GM21423 (cell line): Measurements from ENCODE around the gene TRIM33.

Experiments
- ATAC-seq: cut with Tn5 transposase; IDR thresholded peaks from one replicate; pipeline ENCODE4 v1.9.1; 2021; ENCODE audit warnings: mild to moderate bottlenecking, moderate library complexity; ENCODE audit not compliant: unreplicated experiment

The TRIM33 gene

DNA sequence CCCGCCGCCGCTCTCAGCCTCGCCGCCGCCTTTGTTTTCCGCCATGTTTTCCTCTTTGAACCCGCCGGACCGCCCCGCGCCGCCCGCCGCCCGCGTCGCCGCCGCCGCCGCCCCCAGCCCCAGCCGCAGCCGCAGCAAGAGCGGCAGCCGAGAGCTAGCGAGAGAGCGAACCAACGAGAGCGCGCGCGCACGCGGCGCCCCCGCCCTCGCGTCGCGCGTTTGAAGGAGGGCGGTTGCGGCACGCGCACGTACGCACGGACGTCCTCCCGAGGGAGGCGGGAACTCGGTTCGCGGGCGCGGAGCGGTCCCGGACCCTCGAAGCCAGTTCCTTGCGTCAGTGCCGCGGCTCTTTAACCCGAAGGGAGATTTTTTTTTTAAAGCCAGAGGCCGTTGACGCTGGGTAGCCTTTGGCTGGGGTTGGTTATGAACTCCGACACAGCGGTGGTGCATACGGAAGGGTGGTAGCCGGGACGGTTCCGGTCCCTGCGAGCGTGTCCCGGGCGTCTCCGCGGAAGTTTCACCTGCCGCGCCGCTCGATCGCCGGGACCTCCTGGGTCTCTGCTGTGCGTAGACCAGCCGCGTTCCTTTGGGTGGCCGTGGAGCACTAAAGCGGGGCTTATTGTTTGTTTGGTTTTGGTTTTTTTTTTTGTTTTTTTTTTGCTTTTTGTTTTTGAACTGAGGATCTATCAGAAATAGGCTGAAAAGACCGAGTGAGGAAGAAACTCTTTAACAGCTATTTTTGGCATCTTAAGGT, at the start of gene TRIM33:
Gene TRIM33 (minus strand): TSS at position 172 of the 754 bp plus-strand sequence. CDS start 127 bp downstream, at position 45.
- ATAC-seq, result peak; percentile 70

DNA sequence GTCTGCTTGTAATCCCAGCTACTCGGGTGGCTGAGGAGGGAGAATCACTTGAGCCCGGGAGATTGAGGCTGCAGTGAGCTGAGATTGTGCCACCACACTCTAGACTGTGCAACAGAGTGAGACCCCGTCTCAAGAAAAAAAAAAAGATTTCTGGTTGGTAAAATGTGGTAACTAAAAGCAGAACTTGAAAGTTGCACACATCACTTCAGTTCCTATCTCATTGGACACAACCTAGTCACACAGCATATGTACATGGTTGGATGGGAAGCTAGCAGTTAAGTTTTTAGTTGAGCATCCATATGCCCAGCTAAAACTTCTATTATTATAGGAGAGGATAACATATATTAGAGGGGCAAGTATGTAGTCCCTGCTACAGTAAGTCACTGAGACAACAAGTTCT, 48.4 kb upstream of the TRIM33 start:
- peak; percentile 61 for ATAC-seq

DNA sequence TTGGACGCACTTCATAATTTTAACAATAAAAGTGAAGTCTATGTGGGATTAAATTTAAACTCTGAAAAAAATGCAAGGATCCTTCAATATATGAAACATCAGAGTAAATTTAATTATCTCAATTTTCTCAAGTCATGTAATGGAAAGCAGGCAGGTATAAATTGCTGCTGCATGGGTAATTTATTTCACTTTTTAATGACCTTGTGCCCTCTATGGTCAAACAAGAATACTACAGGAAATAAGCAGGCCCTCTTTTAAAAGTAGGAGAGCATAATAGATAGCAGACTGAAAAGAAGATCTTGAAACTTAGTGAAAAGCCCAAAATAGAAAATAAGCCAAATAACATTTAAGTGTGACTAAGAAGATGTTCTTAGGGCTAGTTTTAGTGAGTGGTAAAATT, 47.5 kb upstream of the TRIM33 start:
- no peak for ATAC-seq

DNA sequence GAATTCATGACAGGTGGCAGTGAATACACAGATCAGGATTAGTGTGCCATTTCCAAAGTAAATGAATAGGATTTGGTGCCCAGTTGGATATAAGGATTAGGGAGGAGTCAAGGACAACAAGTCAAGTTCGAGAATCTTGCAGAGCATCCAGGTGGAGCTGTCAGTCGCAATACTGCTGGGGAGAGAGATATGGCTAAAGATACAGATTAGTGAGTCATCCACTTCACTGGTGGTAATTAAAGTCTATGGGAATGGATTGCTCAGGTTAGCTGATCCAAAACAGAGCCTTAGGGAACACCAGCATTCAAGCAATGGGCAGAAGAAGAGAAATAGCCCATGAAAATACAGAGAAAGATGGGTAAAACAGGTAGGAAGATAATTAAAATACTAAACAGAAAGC, 43.6 kb upstream of the TRIM33 start:
- ATAC-seq, result no peak

DNA sequence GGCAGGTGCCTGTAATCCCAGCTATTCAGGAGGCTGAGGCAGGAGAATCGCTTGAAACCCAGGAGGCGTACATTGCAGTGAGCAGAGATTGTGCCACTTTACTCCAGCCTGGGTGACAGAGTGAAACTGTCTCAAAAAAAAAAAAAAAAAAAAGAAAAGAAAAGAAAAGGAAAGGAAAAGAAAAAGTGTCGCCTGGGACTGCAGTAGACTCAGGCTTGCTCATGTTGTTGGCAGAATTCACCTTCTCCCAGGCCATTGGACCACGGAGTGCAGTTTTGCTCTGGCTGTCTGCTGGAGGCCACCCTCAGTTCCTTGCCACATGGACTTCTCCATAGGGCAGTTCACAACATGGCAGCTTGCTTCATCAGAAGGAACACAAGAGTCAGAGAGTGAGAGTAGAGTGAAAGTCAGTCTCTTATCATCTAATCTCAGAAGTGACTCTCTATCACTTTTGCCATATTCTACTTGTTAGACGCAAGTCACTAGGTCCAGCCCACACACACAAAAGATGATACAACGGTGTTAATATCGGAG, 41.2 kb upstream of the TRIM33 start:
- ATAC-seq, result no peak

DNA sequence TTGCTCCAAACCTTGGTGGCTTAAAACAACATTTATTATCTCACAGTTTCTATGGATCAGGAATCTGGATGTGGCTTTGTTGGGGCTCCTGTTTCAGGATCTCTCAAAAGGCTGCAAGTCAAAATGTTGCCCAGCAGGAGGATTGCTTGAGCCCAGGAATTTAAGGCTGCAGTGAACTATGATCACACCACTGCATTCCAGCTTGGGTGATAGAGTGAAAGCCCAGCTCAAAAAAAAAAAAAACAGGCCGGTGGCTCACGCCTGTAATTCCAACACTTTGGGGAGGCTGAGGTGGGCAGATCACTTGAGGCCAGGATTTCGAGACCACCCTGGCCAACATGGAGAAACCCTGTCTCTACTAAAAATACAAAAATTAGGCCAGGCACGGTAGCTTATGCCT, 40.4 kb upstream of the TRIM33 start:
- ATAC-seq, result no peak

DNA sequence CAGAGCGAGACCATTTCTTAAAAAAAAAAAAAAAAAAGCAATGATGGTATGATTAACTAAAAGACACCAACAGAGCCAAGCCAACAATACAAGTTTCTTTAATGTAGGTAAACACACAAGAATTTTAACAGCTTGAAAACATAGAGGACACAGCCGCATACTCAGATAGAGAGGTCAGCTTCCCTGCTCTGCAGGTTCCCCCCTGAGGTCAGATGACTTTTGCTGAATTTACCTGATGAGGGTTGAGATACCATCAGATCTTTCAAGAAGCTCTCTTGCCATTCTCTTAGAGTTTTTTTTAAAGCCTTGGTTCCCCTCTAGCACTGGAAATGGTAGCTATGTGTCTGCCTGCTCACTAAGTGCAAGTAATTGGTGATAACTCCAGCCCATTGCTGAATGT, 39.3 kb upstream of the TRIM33 start:
- no peak for ATAC-seq

DNA sequence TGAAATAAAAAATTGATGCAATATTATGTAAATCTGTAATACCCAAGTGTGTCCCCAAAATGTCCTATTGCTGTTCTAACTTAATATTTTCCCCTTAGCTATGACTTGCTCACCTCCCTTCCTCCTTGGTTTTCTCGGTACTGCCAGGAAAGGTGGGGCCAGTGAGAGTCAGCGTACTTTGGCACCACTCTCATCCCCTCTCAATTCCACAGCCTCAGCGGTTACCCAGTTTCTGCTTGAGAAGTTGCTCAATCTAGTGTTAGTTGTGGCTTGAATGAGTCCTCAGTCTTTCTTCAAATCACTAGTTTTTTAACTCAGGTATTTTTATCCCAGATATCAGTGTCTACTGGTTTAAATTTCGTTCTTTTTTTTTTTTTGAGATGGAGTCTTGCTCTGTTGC, 38.1 kb upstream of the TRIM33 start:
- ATAC-seq, result no peak

DNA sequence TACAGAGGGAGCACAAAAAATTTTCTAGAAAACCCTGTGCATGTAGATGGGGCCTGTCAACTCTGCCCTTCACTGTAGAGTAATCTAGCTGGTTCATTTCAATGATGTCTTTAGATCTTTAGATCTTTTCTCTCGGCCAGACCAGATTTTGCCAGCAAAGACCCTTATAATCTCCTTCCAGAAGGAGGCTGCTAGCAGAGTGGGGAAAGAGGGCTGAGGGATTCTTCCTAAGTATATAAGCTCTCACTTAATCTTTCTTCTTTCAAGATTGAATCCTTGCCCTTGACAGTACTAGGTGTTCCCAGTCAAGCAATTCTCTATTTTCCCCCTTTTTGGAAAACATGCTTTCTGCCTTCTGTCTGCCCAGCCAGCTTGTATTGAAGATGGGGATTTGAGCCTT, 36.1 kb upstream of the TRIM33 start:
- ATAC-seq, result no peak

DNA sequence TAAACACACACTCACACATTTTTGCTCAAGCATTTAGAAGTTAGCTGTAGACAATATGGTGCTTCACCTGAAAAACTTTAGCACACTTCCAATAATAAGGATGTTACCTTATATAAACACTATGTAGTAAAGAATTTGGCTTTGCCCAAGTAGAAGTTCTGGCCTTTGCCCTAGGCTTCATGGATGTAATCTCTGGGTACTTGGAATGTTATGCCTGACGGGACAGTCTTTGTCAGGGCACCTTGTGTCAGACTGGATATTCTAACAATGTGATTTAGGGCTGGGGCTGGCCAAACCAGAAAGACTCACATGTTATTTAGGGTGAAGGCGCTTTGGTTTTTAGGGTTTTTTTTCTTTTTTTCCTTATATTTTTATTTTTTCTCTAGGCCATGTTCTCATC, 34.8 kb upstream of the TRIM33 start:
- no peak for ATAC-seq

DNA sequence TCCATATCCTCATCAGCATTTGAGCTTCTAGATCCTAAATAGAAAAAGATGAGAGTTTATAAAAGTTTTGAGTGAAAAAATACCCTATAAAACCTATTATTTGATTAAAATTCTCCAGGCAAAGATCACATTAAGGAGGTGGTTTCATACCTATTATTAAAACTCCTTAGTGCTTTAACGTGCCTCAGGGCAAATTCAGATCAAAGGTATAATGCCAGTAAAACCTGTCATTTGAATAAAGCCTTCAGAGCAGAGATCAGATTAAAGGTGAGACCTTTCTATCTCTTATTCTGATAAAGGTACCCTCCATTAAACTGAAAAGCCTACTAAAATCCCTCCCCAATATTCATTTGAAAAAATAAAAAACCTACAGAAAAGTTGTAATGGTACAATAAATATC, 34.3 kb upstream of the TRIM33 start:
- no peak for ATAC-seq

DNA sequence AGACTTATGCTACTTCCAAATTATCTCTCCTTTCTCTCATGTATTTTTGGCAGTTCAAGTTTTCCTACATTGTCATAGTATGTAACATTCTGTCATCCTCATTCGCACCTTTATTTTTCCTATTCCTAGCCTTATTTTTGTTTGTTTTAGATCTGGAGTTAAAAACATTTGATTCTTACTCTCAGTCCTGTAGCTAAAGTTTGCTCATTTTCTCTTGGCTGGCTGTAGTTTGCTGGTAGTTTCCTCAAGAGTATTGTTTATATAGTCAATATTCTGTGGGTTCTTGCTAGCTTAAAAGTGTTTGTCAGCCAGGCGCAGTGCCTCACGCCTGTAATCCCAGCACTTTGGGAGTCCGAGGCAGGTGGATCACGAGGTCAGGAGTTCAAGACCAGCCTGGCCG, 29.8 kb upstream of the TRIM33 start:
- no peak for ATAC-seq

DNA sequence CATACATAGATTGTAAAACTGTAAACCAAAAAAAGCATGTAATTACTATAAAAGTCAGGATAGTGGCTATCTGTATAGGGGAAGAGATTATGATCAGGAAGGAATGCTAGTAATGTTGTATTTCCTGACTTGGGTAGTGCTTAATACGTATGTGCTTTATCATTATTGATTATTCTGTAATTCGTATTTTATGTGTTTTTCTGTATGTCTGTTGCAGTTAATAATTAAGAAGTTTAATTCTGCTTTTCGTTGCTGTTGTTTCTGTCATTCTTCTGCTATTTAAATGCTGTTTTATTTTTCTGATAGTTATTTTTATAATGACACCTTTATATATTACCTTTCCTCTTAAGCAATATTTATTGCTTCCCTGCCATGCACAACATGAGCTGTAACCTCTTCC, 29.3 kb upstream of the TRIM33 start:
- ATAC-seq, result no peak

DNA sequence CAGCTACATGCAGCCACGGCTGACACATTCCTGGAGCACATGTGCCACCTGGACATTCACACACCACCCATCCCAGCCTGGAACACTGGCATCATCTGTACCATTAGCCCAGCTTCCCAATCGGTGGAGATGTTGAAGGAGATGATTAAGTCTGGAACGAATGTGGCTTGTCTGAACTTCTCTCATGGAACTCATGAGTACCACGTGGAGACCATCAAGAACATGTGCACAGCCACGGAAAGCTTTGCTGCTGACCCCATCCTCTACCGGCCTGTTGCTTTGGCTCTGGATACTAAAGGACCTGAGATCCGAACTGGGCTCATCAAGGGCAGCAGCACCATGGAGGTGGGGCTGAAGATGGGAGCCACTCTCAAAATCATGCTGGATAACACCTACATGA, 25.0 kb upstream of the TRIM33 start:
- ATAC-seq, result no peak

DNA sequence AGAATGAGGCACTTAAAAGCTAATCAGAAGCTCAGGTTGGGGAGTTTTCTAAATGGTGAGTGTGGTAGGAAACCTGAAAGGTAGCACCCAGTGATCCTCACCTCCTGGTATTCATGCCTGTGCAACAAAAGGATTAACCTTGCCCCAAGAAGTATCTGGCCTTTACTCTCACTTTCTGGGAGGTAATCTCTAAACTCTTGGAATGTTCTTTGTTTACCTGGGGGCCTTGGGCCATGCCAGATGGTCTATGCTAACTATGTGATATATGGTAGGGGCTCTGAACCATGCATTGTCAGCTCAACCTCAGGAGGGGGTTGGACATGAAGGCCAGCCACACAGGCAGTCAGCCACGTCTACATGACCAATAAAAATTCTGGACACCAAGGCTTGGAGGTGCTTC, 24.4 kb upstream of the TRIM33 start:
- no peak for ATAC-seq

DNA sequence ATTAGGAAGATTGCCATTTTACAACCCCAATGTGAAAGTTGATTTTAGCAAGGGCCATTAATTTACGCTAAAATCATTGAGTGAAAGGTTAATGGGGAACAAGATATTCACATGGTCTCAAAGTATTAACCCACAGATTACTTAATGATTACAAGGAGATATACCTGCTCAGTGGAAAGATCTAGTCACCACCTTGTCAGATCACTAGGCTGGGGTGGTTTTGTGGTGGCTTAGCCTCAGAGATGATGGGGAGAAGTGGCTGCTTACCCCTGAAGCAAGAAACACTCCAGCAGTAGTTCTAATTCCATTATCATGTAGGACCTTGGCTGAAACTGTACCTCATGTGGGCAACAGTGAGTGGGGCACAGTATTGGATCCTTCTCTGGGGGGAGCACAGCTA, 20.1 kb upstream of the TRIM33 start:
- ATAC-seq, result no peak

DNA sequence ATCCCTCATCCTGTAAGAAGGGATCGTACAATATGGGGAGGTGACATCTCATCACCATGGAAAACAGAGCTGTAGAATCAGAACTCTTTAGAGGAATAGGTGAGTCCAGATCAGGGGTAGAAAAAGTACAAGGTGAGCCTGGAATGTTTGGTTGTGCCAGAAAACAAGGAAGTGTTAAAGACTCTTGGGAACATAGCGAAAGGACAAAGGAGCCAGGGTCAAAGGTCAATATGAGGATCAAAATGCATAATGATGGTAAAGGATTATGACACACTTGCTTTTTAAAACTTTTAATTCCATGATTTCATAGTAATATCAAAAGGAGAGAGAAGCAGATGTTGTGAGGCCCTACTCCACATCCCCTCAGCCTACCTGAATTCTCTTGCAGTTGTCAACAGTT, 19.2 kb upstream of the TRIM33 start:
- ATAC-seq, result no peak

DNA sequence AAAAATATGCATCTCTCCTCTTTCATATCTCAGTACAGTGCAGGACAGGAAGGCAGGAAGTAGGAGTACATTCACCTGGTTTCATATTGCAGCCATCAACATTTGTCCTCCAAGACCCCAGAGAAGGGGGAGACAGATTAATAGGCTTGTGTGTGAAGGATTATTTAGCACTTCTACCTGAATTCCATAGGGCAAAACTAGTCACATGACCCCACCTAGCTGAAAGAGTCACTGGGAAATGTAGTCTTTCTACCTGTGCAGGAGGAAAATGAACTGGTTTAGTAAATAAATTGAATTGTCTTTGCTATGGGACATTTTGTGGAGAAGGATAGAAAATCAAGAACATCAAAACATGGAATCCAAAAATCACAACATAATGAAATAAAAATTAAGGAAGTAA, 13.9 kb upstream of the TRIM33 start:
- no peak for ATAC-seq

DNA sequence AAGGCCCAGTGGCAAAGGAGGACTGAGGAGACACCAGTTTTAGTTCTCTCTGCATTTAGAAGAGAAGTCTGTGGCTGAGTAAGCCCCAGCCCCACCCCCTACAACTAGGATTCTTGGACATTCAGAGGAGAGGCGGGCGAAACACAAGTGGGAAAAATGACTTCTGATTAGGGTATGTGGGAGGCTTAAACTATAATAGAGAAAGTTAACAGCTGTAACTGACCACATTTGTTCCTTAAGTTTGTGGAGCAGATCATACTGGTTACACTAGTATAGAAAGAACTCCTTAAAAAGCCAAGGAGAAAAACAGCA, 11.2 kb upstream of the TRIM33 start:
- no peak for ATAC-seq

DNA sequence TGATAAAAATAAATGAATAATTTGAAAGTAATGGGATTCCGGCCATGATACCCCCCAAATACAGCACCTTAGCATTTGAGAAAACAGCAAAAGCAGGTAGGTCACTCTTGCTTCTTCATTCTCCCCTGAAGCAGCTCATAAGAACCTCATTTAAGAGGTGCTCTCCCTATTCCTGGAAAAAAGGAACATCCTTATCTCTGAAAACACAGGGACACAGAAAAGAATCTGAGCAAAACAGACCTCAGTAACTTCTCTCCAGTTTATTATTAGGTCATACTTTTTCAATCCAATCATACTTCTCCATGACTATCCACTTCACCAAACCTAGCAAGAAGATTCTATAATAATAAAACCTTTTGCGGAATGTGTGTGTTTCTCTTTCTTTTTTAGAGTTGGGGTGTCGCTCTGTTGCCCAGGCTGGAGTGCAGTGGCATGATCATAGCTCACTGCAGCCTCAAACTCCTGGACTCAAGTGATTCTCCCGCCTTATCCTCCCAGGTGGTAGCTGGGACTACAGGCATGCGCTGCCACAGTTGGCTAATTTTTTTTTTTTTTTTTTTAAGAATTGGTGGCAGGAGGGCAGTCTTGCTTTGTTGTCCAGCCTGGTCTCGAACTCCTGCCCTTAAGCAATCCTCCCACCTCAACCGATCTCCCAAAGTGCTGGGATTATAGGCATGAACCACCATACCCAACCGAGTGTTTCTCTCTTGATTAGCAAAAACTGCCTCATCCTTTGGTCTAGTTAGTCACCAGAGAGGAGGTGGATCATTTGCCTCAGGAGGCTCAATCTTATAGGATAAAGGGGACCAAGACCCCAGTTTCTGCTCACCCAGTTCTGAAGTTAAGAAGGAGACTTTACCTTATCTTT, 10.6 kb upstream of the TRIM33 start:
- ATAC-seq, result no peak

DNA sequence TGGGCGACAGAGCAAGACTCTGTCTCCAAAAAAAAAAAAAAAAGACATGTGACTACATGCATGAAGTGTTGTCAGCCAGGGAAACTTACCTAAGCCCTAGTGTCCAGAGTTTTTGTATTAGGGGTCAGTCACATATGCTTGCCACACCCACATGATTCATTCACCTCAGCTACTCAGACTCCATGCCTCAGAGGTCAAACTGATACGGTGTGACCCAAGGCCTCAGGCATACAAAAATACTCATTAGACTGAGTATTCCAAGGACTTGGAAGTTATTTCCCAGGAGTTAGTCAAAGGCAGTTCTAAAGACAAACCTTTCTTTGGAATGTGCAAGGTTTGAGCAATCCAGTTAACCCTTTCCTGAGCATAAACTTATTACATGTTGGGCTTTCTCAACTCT, 6.3 kb upstream of the TRIM33 start:
- ATAC-seq, result no peak

DNA sequence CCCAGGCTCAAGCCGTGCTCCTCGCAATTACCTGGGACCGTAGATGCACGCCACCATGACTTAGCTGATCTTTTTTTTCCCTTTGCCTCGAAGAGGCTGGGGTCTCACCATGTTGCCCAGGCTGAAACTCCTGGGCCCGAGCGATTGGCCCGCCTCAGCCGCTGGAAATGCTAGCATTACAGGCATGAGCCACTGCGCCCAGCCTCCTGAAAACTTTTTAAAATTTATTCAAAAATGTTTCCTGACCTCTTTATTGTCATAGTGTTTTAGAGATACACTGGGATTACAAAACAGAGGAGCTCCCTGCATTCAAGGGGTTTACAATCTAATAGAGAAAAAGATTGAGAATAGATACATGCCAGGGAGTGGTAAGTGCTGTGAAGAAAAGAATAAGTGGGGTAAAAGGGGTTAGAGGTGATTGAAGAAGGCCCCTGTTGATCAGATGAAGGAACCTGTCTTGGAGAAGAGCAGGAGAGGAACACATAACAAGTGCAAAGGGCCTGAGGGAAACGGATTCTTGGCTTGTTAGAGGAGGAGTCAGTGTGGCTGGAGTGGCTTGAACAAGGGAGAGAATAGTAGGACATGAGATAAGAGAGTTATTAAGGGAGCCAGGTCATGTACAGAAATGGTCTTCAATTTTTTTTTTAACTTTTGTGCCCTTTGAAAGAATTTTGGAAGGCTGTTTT, 1.7 kb upstream of the TRIM33 start:
- no peak for ATAC-seq
